ENCODE data around the gene GAS7.
"Not testable (repeated sequence)": the region's sequence is repeated elsewhere in the genome, so short reads cannot be mapped to it uniquely, and the experiment has no call there.

Gene GAS7

DNA sequence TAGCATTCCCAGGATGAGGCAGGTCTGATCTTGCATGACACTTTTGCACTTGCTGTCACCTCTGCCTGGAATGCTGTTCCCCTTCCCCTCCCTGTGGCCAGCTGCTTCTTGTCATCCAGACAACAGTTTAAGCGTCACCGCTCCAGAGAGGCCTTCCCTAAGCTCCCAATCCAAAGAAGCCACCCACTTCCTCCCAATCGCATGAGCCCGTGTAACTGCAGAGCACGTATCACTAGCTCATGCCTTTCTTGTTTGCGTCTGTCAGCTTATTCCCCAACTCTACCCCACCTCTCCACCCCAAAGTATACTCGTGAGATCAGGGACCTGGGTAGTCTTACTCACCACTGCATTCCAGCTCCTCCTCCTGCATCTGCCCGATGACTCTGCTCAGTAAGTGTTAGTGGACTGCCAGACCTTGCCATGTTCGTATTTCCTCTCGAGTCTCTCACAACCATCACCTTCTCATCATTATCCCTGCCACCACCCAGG, 92.8 kb downstream of the GAS7 start:
- no peak for DNase-seq

GRCh38 chr17:10103712-10104111, 94.7 kb downstream of the GAS7 start:
- no peak for DNase-seq

GRCh38 chr17:10102817-10103216, 95.6 kb downstream of the GAS7 start:
- no peak for DNase-seq

DNA sequence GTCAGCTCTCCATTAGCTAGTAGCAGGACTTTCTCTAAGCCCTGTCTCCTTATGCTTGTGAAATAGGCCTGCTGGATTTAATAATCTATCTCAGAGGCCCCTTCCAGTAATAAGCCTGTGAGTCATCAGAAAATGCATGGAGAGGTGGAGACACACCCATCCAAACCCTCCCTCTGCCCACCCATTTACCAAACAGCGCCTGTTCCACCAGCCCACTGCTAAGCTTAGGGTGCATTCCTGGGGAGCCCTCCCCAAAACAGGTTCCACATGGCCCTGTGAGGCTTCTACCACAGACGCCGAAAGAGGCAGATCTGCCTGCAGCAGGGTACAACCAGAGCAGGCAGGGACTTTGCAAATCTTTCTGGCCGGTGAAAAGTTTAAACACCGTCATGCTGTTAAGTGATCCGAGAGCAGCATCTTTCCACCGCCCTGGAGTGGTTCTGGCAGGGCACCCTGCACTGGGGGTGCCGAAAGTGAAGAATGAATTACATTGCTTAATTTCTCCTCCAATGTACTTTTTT, 99.3 kb downstream of the GAS7 start:
- DNase-seq = no peak

DNA sequence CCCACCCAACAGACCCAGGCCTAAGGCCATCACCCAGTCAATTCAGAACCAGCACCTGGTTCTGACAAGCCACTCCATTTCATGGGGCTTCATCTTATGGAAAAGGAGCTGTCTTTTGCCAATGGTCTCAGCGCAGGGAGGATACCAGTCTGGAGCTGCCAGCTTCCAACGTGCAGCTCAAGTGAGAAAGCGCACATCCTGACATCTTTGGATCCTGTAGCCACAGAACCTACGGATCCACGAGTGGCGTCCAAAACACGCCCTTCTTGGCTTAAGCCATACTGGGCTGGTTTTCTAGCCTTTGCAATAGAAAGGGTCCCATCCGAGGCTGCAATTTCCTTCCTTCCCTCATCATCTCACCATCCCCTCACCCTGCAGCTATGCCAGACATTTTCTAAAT, 101.8 kb downstream of the GAS7 start:
- DNase-seq = no peak

- not testable (repeated sequence) for DNase-seq
These were observed 103.1 kb downstream of the GAS7 start for GRCh38 chr17:10095295-10095694.

- DNase-seq = no peak
These were observed 103.6 kb downstream of the GAS7 start for GRCh38 chr17:10094797-10095196.

GRCh38 chr17:10092595-10092994, 105.8 kb downstream of the GAS7 start:
- no peak for DNase-seq

DNA sequence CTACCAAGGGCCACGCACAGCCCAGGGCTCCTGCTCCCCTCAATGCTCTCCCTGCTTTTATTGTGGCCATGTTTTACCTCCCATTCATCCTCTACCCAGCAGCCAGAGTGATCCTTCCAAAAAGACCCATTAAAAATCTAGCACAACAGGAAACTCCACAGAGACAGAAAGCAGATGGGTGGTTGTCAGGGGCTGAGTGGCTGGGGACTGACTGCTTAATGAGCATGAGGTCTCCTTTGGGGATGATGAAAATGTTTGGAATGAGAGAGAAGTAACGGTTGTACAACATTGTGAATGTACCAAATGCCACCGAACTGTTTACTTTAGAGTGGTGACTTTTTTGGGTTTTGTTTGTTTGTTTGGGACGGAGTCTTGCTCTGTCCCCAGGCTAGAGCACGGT, 107.4 kb downstream of the GAS7 start:
- no peak for DNase-seq

GRCh38 chr17:10089196-10089804, 109.1 kb downstream of the GAS7 start:
- no peak for DNase-seq

DNA sequence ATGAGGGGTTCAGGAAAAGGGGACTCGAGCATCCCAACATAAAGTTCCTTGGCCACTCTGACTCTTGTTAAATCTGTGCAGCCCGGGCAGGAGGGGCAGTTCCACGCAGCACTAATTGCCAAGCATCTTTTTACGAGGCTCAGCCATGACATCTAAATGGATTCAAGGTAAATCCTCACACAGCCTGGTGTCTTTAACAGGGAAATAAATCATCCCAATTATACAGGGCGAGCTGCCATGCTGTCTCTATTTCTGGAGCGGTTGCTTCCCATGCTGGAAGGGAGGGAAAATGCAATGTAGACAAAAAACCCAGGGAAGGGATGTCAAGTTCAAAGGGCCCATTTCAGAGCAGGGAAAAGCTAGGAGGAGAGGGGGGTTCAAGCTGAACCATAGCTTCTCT, 110.0 kb downstream of the GAS7 start:
- DNase-seq = no peak

GRCh38 chr17:10087355-10087754, 111.1 kb downstream of the GAS7 start:
- DNase-seq = no peak

GRCh38 chr17:10083864-10084263, 114.5 kb downstream of the GAS7 start:
- DNase-seq = no peak

GRCh38 chr17:10082795-10083194, 115.6 kb downstream of the GAS7 start:
- DNase-seq = no peak

GRCh38 chr17:10081571-10082169, 116.7 kb downstream of the GAS7 start:
- DNase-seq = no peak

DNA sequence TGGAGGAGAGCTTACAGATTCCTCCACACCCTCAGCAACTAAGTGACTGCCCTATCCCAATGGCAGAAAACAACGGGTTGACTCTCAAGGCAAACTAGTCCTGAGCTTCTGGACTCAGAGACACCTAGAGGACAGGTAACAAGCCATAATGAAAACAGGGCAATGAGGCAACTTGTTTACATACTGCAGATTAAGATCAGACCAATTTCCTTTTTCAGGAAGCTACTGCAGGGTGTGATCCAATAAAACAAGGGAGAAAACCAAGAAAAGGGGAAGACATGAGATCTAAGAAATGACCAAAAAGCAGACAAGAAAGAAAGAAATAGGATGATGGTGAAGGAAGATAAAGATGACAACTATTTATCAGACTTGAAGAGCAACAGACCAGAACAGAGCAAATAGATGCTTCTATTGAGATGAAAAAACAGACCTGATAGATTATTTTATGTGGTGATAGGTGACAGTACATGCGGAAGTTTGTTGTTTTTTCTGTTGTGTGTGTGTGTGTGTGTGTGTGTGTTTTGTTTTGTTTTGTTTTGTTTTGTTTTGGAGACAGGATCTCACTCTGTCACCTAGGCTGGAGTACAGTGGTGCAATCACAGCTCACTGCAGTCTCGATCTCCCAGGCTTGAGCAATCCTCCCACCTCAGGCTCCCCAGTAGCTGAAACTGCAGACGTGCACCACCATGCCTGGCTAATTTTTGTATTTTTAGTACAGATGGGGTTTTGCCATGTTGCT, 120.7 kb downstream of the GAS7 start:
- DNase-seq = no peak

DNA sequence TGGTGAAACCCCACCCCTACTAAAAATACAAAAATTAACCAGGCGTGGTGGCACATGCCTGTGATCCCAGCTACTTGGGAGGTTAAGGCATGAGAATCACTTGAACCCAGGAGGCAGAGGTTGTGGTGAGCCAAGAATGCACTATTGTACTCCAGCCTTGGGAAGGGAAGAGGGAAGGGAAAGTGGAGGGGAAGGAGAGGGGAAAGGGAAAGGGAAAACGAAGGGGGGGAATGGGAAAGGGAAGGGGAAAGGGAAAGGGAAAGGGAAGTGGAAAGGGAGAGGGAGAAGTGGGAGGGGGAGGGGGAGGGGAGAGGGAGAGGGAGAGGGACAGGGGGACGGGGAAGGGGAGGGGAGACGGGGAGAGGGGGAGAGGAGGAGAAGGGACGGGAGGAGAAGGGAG, 122.5 kb downstream of the GAS7 start:
- no peak for DNase-seq

DNA sequence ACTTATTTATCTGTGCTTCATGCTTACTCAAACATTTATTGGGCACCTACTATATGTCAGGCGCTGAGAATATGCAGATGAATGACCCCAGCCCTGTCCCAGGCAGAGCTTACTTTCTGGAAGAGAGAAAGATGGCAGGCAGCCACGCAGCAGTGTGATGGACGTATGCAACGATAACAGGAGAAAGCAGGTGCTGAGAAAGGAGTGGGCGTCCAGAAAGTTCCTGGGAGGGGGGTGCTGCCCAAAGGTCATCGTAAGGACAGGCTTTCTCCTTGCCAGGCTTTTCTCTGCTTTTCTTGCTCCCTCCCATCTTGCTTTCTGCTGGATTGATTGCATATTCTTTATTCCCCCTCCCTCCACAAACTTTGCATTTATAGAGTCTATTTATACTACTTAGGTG, 124.5 kb downstream of the GAS7 start:
- DNase-seq = no peak

DNA sequence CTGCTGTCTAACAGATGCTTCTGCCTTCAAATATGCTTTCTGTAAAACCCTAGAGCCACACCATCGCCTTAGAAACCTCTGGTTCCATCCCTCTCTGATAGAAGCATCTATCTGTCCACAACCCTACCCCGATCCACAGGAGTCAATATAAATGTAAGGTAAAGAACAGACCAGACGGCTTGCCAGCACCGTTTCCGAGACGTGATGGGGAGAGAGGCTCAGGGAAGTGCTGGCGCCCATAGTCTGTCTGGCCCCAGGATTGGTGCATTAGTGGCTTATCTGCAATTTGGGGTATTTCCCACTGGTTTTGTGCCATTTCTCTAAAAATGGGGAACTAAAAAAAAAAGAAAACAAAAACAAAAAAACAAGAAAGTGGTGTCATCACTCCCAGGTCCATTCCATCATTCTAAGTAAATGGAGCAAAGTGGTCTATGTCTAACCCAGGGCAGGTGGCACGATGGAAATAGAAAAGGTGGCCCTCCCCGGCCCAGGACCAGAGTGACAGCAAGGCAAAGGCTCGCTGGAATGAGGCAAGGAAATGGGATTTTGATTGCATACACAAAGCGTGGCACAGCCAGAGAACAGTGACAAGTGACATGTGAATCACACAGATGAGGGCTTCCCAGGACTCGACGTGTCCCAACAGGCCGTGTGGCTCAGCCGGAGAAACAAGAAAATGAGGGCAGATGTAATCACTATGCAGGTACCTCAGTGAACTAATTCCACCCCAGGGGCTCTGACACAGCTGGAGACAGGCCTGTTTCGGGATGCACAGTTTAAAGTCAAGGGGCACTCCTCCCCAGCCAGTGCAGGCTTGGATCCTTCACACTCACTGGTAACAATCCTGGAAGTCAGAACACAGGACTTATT, 125.6 kb downstream of the GAS7 start:
- DNase-seq = no peak

- DNase-seq = no peak
These were observed 126.3 kb downstream of the GAS7 start for GRCh38 chr17:10072086-10072485.

DNA sequence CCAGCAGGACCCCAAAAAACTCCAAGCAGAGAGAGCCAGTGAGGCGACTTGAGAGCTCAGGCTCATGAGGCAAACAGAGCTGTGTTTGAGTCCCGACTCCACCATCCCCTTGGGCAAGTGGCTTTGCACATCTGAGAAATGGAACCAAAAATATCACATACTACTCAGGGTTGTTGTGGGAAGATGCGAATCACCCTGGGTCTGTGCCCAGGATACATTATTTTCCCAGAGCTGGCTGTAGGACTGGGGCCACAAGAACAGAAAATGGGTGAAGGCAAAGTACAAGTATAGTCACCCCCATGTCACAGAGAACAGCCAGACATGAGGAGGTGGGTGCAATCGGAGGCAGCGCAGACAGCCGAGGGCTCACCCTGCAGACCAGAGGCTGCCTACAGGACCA, 127.3 kb downstream of the GAS7 start:
- no peak for DNase-seq

GRCh38 chr17:10070690-10071089, 127.7 kb downstream of the GAS7 start:
- no peak for DNase-seq

DNA sequence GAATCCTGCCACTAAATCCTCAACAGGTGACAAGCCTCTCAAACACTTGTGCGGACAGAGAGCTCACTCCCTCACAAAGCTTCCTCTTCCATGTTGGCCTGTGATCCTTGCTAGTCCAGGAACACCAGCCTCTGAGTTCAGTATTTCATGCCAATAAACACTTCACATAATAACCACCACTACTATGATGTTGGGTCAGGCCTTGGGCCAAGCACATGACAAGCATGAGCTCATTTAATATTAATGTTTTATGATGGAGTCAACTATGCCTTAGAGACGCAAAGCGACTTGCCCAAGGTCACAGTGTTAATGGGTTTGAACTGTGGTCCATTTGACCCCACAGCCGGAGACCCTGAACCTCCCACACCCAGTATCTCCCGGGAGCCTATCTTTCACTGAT, 129.1 kb downstream of the GAS7 start:
- no peak for DNase-seq
